ENCODE data around the gene MGAM2. TPM values are rescaled to one million over a fixed set of nuclear protein-coding genes. Genes with fewer than 3 reads are reported as not detected.

MGAM2 gene
- total and polyA plus RNA-seq, 7 donors, result 0.03 to 0.06 TPM; not detected in 5

DNA sequence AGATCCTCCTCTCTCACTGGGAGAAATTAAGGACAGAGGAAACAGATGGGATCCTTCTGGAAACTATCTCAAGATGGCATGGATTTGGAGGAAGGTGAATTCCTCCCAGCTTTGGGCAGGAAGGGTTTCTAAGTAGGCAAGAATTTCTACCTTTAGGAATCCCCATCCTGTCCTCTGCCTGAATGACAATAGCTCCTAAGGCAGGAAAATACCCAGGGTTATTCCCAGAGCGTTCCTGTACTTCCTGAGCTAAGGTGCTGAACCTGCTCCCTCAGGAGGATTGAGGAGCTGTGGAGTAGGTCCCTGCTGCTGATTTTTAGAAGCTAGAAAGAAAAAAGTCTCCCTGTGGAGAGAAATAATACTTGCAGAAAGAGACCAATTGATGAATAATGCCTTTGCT lies 568 bp downstream of the MGAM2 start:
- DNase-seq (no peak), ATAC-seq (no peak)
- TF ChIP-seq, protein P1, sequence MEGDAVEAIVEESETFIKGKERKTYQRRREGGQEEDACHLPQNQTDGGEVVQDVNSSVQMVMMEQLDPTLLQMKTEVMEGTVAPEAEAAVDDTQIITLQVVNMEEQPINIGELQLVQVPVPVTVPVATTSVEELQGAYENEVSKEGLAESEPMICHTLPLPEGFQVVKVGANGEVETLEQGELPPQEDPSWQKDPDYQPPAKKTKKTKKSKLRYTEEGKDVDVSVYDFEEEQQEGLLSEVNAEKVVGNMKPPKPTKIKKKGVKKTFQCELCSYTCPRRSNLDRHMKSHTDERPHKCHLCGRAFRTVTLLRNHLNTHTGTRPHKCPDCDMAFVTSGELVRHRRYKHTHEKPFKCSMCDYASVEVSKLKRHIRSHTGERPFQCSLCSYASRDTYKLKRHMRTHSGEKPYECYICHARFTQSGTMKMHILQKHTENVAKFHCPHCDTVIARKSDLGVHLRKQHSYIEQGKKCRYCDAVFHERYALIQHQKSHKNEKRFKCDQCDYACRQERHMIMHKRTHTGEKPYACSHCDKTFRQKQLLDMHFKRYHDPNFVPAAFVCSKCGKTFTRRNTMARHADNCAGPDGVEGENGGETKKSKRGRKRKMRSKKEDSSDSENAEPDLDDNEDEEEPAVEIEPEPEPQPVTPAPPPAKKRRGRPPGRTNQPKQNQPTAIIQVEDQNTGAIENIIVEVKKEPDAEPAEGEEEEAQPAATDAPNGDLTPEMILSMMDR (IDR thresholded peaks at IDR 0.05), result no peak
- H3K36me3 ChIP-seq (ENCODE audit: insufficient read depth in 1 of 2, low read depth in 1 of 2), result no peaks in the 10 kb centered on the region
- no peak overlapping the region for H3K4me3 ChIP-seq
- no peaks in the 10 kb centered on the region for H3K9me3 ChIP-seq
- WGBS, 3 donors, result 25 to 44% (median 37%) methylated on average over 1 of the region's 1 CpG
- intact Hi-C loops (cut with DNase I), result no loop called here
- H3K27ac ChIP-seq, result no peak overlapping the region
- H3K27me3 ChIP-seq (ENCODE audit: insufficient read depth in 3 of 3, low read length in 2 of 3), result peaks cover 0 to 3% (median 0%) of the 10 kb centered on the region in 3 donors
- H3K4me1 ChIP-seq, result no peaks in the 10 kb centered on the region

DNA sequence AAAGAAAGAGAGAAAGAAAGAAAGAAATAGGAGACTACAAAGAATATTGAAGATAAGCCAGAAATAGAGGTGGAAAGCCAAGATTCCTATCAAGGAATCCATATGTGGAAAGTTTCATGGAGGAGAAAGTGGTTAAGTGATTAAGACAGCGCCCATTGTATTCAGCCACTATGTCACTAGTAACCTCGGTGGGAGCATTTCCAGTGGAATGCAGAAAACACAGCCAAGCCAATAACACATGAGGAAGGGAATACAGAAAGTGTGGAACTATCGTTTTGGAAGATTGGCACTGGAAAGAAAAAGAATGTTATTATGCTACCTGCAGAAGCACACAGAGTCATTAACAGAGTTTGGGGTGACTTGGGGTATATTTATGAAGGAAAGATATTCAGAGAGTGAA lies 2.7 kb downstream of the MGAM2 start:
- no peaks in the 10 kb centered on the region for H3K4me1 ChIP-seq
- intact Hi-C loops (cut with DNase I), result no loop called here
- no peak for ATAC-seq
- no peak overlapping the region for H3K27ac ChIP-seq
- no peaks in the 10 kb centered on the region for H3K36me3 ChIP-seq (ENCODE audit: insufficient read depth in 1 of 2, low read depth in 1 of 2)
- TF ChIP-seq, protein P1 (IDR thresholded peaks at IDR 0.05), result no peak
- H3K4me3 ChIP-seq, result no peak overlapping the region
- H3K9me3 ChIP-seq, result no peaks in the 10 kb centered on the region
- no peak for DNase-seq
- 27 to 44% (median 27%) methylated on average over 3 of the region's 3 CpGs for WGBS, 3 donors
- H3K27me3 ChIP-seq (ENCODE audit: insufficient read depth in 3 of 3, low read length in 2 of 3), result peaks cover 0 to 3% (median 0%) of the 10 kb centered on the region in 3 donors

DNA sequence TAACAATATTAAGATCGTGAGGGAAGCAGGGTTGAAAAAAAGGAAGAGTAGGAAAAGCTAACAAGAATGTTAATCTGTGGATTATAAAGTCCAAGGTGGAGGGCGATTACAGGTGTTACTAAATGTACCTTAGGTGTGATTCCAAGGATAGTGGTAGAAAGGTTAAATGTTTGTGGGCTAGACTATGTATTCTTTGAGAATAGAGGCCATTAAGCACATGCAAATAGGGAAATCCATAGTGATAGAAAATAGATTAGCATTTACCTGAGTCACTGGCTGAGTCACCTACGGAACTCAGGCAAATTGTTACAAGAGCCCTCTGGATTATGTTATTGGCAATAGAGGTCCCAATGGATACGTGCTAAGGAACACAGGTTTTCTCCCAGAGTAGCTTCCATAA lies 9.0 kb downstream of the MGAM2 start:
- intact Hi-C loops (cut with DNase I), result no loop called here
- Histone ChIP-seq H3K27me3 (ENCODE audit: insufficient read depth in 3 of 3, low read length in 2 of 3) (peaks cover 0 to 3% (median 0%) of the 10 kb centered on the region in 3 donors), H3K27ac (no peak overlapping the region), H3K4me1 (no peaks in the 10 kb centered on the region), H3K4me3 (no peak overlapping the region), H3K36me3 (ENCODE audit: insufficient read depth in 1 of 2, low read depth in 1 of 2) (no peaks in the 10 kb centered on the region), H3K9me3 (no peaks in the 10 kb centered on the region)
- ATAC-seq (no peak), DNase-seq (no peak)
- TF ChIP-seq, protein P1 (IDR thresholded peaks at IDR 0.05), result no peak
- 73 to 81% (median 73%) methylated on average over 4 of the region's 4 CpGs for WGBS, 3 donors

DNA sequence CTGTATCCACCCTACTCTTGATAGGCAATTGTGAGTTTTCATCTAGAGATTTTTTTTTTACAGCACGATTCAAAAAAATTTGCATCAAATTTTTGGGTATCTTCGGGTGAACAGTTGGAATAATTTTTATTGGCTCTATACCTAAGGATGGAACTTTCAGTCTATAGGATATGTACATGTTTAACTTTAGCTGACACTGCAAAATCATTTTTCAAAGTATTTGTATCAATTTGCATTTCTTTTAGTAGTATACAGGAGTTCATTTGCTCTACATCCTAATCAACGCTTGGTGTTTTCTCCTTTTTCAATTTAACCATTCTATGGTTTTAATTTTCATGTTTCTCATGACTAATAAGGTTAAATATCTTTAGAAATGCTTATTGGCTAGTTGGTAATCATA lies 11.7 kb downstream of the MGAM2 start:
- TF ChIP-seq, protein P1 (IDR thresholded peaks at IDR 0.05), result no peak
- WGBS, 3 donors, result 85 to 92% (median 86%) methylated on average over 3 of the region's 3 CpGs
- no peak for ATAC-seq

DNA sequence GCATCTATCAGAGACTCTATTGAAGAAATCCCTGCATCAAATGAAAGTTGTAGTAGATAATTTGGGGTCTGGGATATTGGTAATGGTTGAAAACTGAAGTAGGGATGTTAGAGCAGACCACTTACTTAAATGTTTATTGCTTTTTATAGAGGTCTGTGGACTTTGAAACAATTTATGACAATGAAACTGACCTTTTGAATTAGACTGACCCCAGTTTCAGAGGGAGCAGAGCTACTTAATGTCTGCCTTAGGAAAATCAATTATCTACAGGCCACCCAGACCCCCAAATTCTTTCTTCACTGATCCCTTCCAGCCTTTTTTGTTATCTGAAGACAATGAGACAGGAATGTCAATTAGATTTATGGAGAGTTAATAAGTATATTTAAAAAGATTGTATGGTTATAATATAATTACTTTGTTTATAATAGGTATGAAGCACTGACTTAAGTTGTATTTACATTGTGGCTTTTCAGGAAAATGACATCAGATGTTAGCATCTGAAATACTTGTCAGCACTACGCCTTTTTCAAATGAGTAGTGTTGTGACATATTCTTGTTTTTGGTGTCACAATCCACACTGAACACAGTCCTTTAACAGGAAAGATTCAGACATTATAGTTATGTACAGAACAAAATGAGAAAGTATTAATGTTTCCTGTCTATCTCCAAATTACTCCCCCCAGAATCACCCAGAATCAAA lies 13.9 kb downstream of the MGAM2 start:
- H3K27ac ChIP-seq, result no peak overlapping the region
- DNase-seq (no peak), ATAC-seq (no peak)
- H3K27me3 ChIP-seq (ENCODE audit: insufficient read depth in 3 of 3, low read length in 2 of 3), result no peaks in the 10 kb centered on the region
- H3K4me1 ChIP-seq, result no peaks in the 10 kb centered on the region
- 69 to 80% (median 73%) methylated on average over 1 of the region's 1 CpG for WGBS, 3 donors
- no peaks in the 10 kb centered on the region for H3K9me3 ChIP-seq
- TF ChIP-seq, protein P1 (IDR thresholded peaks at IDR 0.05), result no peak
- H3K36me3 ChIP-seq (ENCODE audit: insufficient read depth in 1 of 2, low read depth in 1 of 2), result no peaks in the 10 kb centered on the region
- intact Hi-C loops (cut with DNase I), result no loop called here
- no peak overlapping the region for H3K4me3 ChIP-seq

More for the DNA sequence above, 11.7 kb downstream of the MGAM2 start:
- Histone ChIP-seq H3K4me3 (no peak overlapping the region), H3K4me1 (no peaks in the 10 kb centered on the region), H3K27ac (no peak overlapping the region), H3K9me3 (no peaks in the 10 kb centered on the region), H3K36me3 (ENCODE audit: insufficient read depth in 1 of 2, low read depth in 1 of 2) (no peaks in the 10 kb centered on the region), H3K27me3 (ENCODE audit: insufficient read depth in 3 of 3, low read length in 2 of 3) (peaks cover 0 to 3% (median 0%) of the 10 kb centered on the region in 3 donors)
- intact Hi-C loops (cut with DNase I), result no loop called here
- DNase-seq, result no peak
